ENCODE data around the gene GUCY2C.
"Not testable (repeated sequence)": the region's sequence is repeated elsewhere in the genome, so short reads cannot be mapped to it uniquely, and the experiment has no call there.

Gene GUCY2C

DNA sequence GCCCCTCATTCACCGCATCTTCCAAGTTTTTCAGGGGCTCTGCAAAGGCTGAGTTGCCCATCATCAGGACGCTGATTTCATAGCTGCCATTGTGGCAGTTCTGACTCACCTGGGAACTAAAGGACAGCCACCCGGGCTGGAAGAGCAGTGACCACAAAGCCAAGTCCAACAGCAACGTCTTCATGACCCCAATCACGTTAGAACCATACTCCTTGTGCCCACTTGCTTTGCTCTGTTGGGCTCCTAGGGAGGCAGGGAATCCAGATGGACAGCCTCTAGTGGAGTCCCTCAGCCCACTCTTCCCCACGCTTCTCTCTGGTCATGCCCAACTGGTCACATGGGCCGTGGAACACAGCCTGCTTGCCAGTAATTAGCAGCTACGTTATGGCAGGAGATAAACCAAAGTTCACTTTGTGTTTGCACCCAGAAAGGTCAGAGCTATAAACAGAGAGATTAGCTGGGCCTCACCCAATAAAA is at the start of gene GUCY2C:
Gene GUCY2C, minus strand, starts transcription at position 335 of the 477 bp plus-strand sequence. Its CDS starts 151 bp downstream, at position 184.
- no peak for DNase-seq (ENCODE audit: low read depth)
- no peak within 1 kb of the TSS for H3K4me3 ChIP-seq (ENCODE audit: control insufficient read depth, low read depth, low read length)
- TF ChIP-seq, protein P1, sequence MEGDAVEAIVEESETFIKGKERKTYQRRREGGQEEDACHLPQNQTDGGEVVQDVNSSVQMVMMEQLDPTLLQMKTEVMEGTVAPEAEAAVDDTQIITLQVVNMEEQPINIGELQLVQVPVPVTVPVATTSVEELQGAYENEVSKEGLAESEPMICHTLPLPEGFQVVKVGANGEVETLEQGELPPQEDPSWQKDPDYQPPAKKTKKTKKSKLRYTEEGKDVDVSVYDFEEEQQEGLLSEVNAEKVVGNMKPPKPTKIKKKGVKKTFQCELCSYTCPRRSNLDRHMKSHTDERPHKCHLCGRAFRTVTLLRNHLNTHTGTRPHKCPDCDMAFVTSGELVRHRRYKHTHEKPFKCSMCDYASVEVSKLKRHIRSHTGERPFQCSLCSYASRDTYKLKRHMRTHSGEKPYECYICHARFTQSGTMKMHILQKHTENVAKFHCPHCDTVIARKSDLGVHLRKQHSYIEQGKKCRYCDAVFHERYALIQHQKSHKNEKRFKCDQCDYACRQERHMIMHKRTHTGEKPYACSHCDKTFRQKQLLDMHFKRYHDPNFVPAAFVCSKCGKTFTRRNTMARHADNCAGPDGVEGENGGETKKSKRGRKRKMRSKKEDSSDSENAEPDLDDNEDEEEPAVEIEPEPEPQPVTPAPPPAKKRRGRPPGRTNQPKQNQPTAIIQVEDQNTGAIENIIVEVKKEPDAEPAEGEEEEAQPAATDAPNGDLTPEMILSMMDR (conservative IDR thresholded peaks at IDR 0.05; ENCODE audit: control insufficient read depth, insufficient read depth, low read depth, low read length) = no peak

DNA sequence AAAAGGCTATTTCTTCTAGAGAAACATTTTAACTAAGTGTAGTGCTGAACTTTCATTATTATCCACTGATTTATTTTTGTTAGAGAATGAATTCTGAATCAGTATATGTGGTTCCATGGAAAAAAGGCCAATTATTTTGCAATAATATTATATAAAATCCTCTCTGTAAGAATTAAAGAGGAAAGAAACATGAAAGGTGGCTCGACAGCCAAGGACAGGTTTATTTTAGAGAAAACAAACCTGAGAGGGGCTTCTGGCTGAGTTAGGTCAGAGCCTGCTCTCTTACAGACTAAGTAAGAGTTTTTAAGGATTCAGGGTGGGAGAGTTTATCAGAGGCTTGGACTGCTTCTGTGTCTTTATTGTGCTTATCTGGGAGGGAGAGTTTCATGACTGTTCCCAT is 46.7 kb upstream of the GUCY2C start:
- DNase-seq (ENCODE audit: low read depth) = no peak
- TF ChIP-seq, protein P1 (conservative IDR thresholded peaks at IDR 0.05; ENCODE audit: control insufficient read depth, insufficient read depth, low read depth, low read length) = no peak
- no peak overlapping the region for H3K4me3 ChIP-seq (ENCODE audit: control insufficient read depth, low read depth, low read length)

DNA sequence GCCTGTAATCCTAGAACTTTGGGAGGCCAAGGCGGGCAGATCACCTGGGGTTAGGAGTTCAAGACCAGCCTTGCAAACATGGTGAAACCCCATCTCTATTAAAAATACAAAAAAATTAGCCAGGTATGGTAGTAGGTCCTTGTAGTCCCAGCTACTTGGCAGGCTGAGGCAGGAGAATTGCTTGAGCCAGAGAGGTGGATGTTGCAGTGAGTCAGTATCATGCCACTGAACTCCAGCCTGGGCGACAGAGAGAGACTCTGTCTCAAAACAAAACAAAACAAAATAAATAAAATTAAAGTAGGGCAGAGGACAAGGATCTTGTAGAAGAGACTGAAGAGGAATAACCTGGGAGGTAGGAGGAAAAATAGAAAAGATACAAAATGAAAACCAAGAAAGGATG is 45.5 kb upstream of the GUCY2C start:
- no peak overlapping the region for H3K4me3 ChIP-seq (ENCODE audit: control insufficient read depth, low read depth, low read length)

DNA sequence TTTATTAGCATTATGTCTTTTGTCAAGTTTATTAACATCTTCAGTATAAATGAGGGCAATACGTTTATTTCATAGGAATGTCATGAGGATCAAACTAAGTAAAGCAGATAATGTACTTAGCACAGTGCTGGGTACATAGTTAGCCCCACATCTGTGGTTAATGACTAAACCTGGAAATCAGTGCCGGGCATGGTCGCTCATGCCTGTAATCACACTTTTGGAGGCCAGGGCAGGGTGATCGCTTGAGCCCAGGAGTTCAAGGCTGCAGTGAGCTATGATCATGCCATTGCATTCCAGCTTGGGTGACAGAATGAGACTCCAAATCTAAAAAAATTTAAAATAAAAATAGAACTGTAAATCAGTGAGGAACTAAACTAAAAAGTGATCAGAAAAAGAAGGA is 44.8 kb upstream of the GUCY2C start:
- TF ChIP-seq, protein P1 (conservative IDR thresholded peaks at IDR 0.05; ENCODE audit: control insufficient read depth, insufficient read depth, low read depth, low read length) = no peak
- DNase-seq (ENCODE audit: low read depth) = no peak
- H3K4me3 ChIP-seq (ENCODE audit: control insufficient read depth, low read depth, low read length) = no peak overlapping the region

More for the DNA sequence above, 45.5 kb upstream of the GUCY2C start:
- TF ChIP-seq, protein P1 (conservative IDR thresholded peaks at IDR 0.05; ENCODE audit: control insufficient read depth, insufficient read depth, low read depth, low read length) = no peak
- no peak for DNase-seq (ENCODE audit: low read depth)

DNA sequence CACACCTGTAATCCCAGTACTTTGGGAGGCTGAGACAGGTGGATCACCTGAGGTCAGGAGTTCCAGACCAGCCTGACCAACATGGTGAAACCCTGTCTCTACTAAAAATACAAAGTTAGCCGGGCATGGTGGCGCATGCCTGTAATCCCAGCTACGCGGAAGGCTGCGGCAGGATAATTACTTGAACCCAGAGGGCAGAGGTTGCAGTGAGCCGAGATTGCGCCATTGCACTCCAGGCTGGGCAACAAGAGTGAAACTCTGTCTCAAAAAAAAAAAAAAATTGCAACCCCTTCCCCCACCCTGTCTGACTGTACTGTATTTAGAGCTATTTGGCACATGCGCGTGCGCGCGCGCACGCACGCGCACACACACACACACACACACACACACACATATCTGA is 40.0 kb upstream of the GUCY2C start:
- H3K4me3 ChIP-seq (ENCODE audit: control insufficient read depth, low read depth, low read length); DNase-seq (ENCODE audit: low read depth): not testable (repeated sequence)

DNA sequence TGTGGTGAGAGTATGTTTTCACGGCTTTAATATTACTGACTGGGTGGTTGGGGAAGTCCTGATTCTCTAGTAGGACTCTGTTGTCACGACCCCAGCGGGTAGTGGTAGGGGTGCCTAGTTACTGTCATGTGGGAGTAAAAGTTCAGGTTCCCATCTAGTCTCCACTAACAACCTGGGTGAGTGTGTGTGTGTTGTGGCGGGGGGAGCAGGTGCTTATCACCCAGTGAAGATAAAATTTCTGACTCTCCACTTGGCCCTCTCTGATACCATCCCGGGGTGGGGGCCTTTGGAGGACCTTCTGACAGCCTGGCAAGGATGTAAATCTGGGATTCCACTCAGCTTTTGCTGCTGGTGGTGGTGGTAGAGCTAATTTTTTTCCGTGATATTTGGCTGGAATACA is 35.4 kb upstream of the GUCY2C start:
- TF ChIP-seq, protein P1 (conservative IDR thresholded peaks at IDR 0.05; ENCODE audit: control insufficient read depth, insufficient read depth, low read depth, low read length) = no peak
- DNase-seq (ENCODE audit: low read depth) = no peak
- H3K4me3 ChIP-seq (ENCODE audit: control insufficient read depth, low read depth, low read length) = no peak overlapping the region

DNA sequence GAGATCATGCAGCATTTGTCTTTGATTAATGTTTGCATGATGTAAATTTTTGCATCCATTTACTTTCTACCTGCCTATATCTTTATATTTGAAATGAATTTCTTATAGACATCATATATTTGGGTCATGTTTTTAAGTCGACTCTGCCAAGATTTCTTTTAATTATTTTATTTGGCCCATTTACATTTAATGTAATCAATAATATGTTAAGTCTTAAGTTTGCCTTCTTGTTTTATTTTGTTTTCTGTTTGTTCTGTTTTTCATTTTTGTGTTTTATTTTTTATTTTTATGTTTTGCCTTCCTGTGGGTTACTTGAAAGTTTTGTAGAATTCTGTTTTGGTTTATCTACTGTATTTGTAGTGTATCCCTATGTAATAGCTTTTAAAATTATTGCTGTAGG is 33.2 kb upstream of the GUCY2C start:
- DNase-seq (ENCODE audit: low read depth) = no peak
- no peak overlapping the region for H3K4me3 ChIP-seq (ENCODE audit: control insufficient read depth, low read depth, low read length)
- TF ChIP-seq, protein P1 (conservative IDR thresholded peaks at IDR 0.05; ENCODE audit: control insufficient read depth, insufficient read depth, low read depth, low read length) = no peak
